LNCaP clone FGC (cell line): ENCODE measurements around the gene ERICH6B.

Experiments
- DNase-seq: peaks from one replicate; pipeline ENCODE4 v3.0.0-alpha.2; 2011; ENCODE audit warnings: low read depth
- H3K4me3 ChIP-seq: 2 replicates; pipeline ENCODE4 v1.5.1; 2011; ENCODE audit warnings: mild to moderate bottlenecking, low read depth, low read length, control low read depth
- CTCF ChIP-seq: IDR thresholded peaks from 2 replicates; pipeline ENCODE4 v1.5.1; 2012; ENCODE audit warnings: mild to moderate bottlenecking; ENCODE audit not compliant: control insufficient read depth, insufficient read depth; ENCODE audit errors: extremely low read depth

Gene ERICH6B

DNA sequence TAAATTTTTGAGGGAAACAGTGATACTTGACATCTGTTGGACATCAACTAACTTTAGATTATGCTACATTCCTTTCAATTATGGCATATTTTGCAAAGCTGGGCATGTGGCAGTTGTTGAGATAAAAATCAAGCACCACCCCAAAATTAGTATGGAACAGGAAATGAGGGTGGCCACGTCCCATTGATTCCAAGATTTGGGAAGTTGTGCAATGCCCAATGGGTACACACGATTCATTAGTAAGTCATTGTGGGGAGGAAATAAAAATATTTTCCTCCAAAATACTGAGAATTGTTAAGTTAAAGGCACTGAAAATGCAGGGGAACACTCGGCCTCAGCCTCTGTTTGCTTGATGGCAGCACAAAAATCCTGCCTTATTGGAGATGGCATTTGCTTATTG, 7.6 kb downstream of the ERICH6B start:
- no peak for TF ChIP-seq CTCF
- no peak for DNase-seq

GRCh38 chr13:45604892-45605291, 10.6 kb downstream of the ERICH6B start:
- H3K4me3 ChIP-seq, result no peak overlapping the region
- DNase-seq, result no peak
- TF ChIP-seq CTCF, result no peak

More for the DNA sequence above, 7.6 kb downstream of the ERICH6B start:
- no peak overlapping the region for H3K4me3 ChIP-seq

DNA sequence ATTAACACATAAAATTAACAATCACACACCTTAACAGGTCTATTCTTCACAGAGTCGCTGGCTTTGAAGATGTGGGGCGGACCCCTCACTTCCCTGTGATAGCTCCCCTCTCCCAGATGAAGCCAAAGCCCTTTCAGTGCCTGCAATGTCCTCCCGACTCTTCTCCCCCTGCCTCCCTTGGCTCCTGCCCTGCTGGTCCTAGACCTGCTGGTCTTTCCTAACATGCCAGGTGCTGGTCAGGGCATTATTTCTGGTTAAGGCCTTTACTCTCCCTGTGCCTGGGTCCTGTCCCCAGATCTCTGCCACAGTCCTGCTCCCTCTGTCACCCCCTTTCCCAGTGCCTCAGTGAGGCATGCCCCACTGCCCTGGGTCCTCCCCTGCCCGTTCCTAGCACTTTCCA, 12.2 kb downstream of the ERICH6B start:
- DNase-seq, result no peak
- TF ChIP-seq CTCF, result no peak
- no peak overlapping the region for H3K4me3 ChIP-seq

DNA sequence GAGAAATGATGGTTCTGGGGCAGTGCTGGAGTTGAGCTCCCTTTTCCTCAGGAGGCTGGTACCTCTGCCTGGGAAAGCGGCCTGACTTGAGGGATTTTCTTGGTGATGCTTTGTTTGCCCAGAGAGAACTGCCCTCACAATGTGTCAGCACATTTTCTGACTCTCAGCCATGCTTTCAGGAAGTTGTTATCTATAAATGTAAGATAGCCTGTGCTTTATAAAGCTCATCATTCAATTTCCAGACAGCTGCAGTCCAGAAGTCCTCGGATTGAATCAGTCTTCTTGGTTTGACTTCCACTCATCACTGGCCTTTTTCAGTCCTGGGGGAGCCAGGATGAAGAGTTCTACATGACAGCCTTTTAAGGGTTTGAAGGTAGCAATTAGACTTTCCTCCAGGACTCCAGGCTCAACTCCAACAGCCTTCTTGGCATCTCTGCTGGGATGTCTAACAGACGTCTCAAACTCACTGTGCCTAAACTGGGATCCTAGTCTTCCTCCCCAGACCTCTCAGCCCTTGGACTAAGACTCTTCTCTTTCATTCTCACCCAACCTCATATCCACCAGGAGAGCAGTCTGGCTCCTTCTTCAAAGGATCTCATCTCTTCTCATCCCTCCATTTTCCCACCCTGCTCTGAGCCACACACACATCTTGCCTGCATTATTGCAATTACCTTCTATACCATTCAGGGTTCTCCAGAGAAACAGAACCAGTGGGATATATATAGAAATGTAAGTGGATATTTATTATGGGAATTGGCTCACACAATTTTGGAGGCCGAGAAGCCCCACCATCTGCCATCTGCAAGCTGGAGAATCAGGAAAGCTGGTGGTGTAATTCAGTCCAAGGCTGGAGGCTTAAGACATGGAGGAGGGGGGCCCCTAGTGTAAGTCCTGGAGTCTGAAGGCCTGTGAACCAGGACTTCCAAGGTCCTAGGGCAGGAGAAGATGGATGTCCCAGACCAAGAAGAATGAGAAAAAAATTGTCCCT, 13.1 kb downstream of the ERICH6B start:
- H3K4me3 ChIP-seq, result no peak overlapping the region
- TF ChIP-seq CTCF, result no peak
- DNase-seq, result peak; percentile 41

GRCh38 chr13:45601680-45602079, 13.9 kb downstream of the ERICH6B start:
- TF ChIP-seq CTCF, result no peak
- no peak for DNase-seq
- no peak overlapping the region for H3K4me3 ChIP-seq

- TF ChIP-seq CTCF, result no peak
- H3K4me3 ChIP-seq, result no peak overlapping the region
- DNase-seq, result no peak
Observed at GRCh38 chr13:45598597-45598996, 16.9 kb downstream of the ERICH6B start.

DNA sequence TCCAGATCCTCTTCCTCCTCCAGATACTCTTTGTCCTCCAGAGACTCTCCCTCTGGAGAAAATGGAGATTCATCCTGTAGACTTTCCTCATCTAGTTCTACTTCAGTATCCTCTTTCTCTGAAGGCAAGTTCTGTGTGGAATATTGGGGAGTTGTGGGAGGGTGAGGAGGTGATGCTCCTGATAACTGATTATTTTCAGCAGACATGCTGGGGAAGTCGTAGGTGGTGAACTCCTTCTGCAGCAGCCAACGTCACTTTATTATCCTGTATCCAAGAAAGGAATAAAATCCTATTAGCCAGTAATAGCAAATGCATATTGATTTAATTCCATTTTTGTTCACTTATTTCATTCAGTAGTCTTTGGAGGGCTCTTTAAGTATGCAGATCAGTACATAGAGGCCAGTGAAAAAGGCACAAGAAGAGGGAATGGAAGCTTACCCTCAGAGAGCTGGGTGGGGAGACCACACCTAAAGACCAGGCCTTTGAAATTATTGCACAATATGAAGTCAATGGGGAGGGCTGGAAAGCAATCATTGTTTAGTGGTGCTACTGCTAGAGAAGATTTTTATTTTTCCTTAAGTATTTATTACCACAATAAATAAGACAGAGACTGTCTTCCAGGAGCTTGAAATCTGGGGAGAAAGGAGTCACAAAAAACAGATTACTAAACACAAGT, 18.6 kb downstream of the ERICH6B start:
- TF ChIP-seq CTCF, result no peak
- no peak for DNase-seq
- no peak overlapping the region for H3K4me3 ChIP-seq
